GM13977 (cell line): ENCODE results near the gene IFIT1B.

Source experiments
- DNase-seq: peaks from one replicate; pipeline ENCODE4 v3.0.0; 2012; ENCODE audit warnings: low spot score
- CTCF ChIP-seq: IDR thresholded peaks from 2 replicates; pipeline ENCODE4 v1.5.1; 2012; ENCODE audit warnings: mild to moderate bottlenecking, control low read depth; ENCODE audit not compliant: insufficient read depth; ENCODE audit errors: extremely low read depth, missing control alignments
- in situ Hi-C: fragments of 300-500 bp; cut with MboI; formaldehyde crosslinking; loops from one replicate; pipeline ENCODE4 v1.12.0; 2022; ENCODE audit warnings: low sequenced_read_pairs, low pct_unique_long_range_greater_than_20kb, mixed read lengths, inconsistent platforms; ENCODE audit not compliant: unreplicated experiment

The IFIT1B gene

GRCh38 chr10:89368129-89368528, 9.7 kb upstream of the IFIT1B start:
- in situ Hi-C loops, result no loop called here
- DNase-seq, result no peak
- TF ChIP-seq CTCF, result no peak

- peak; percentile 69 for TF ChIP-seq CTCF
- DNase-seq, result peak; percentile 50
- in situ Hi-C loops, result loop anchor here (10.0 kb wide), 1 partner anchor 95 kb away; no protein-coding TSS in a partner anchor
These were observed 8.4 kb upstream of the IFIT1B start for GRCh38 chr10:89369156-89370105.

GRCh38 chr10:89371079-89371478, 6.8 kb upstream of the IFIT1B start:
- DNase-seq, result no peak
- TF ChIP-seq CTCF, result no peak
- in situ Hi-C loops, result loop anchor here (10.0 kb wide), 1 partner anchor 96 kb away; no protein-coding TSS in a partner anchor

GRCh38 chr10:89371987-89372386, 5.9 kb upstream of the IFIT1B start:
- TF ChIP-seq CTCF, result no peak
- no peak for DNase-seq
- in situ Hi-C loops, result loop anchor here (10.0 kb wide), 1 partner anchor 97 kb away; no protein-coding TSS in a partner anchor

GRCh38 chr10:89373916-89374711, 3.7 kb upstream of the IFIT1B start:
- no peak for DNase-seq
- TF ChIP-seq CTCF, result no peak
- in situ Hi-C loops, result loop anchor here (10.0 kb wide), 1 partner anchor 99 kb away; no protein-coding TSS in a partner anchor

GRCh38 chr10:89374713-89375141, 3.1 kb upstream of the IFIT1B start:
- no peak for TF ChIP-seq CTCF
- in situ Hi-C loops, result loop anchor here (10.0 kb wide), 1 partner anchor 100 kb away; no protein-coding TSS in a partner anchor
- DNase-seq, result no peak
